ENCODE data around the gene MEIS2.

- TF ChIP-seq CTCF (IDR thresholded peaks at IDR 0.05; ENCODE audit: borderline replicate concordance, extremely low read depth, low read length, poor library complexity, severe bottlenecking) (no peak), EZH2 (IDR thresholded peaks at IDR 0.05; ENCODE audit: borderline replicate concordance, low read depth, low read length, severe bottlenecking) (no peak)
Measured at GRCh38 chr15:37077623-37078351, 22.6 kb downstream of the MEIS2 start.

All from DND-41 (cell line).